ENCODE results near the gene ENTHD1. TPM values are rescaled to one million over a fixed set of nuclear protein-coding genes. Genes with fewer than 3 reads are reported as not detected.

ENTHD1 gene
- total RNA-seq, 2 donors from 2014 or later = not detected

DNA sequence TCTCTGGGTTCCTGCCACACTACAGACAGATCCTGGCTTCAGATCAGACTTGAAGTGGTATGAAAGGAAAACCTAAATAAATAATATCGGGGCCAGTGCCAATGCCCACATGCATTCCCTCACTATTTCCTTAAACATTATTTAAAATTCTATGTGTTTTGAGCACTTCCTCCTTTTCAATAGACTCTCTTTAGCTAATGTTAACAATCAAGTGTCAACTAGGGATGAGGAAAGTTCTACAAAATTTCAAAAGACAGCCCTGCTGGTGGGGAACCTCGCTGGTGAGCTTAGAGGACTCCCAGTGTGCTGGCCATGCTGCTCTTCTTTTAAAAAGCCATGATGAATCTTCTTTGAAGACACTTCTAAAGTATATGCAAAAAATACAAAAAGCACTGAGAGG, 87.5 kb downstream of the ENTHD1 start:
- H3K9me3 Mint-ChIP-seq = no peaks in the 10 kb centered on the region
- Histone ChIP-seq H3K27me3 (ENCODE audit: control insufficient read depth, insufficient read depth, low read length, poor library complexity, severe bottlenecking) (peaks cover 88% of the 10 kb centered on the region), H3K36me3 (ENCODE audit: control insufficient read depth, insufficient read depth, low read length) (no peaks in the 10 kb centered on the region), H3K9me3 (ENCODE audit: control insufficient read depth, low read length) (no peaks in the 10 kb centered on the region), H3K27ac (ENCODE audit: low read depth, low read length) (no peak overlapping the region), H3K9ac (ENCODE audit: extremely low read depth, low read length, poor library complexity, severe bottlenecking) (no peak overlapping the region), H3K4me3 (ENCODE audit: low read length) (no peak overlapping the region), H3K4me1 (ENCODE audit: control insufficient read depth, insufficient read depth, low read length) (peaks cover 3% of the 10 kb centered on the region)
- WGBS, 2 experiments (ENCODE audit: insufficient coverage in 1 of 2, insufficient read length in 1 of 2) = 73% methylated on average over 1 of the region's 2 CpGs; no CpG with 5 or more reads in 1 of the 2 experiments
- peaks cover 4% of the 10 kb centered on the region for H3K4me1 Mint-ChIP-seq
- TF ChIP-seq, protein P1, sequence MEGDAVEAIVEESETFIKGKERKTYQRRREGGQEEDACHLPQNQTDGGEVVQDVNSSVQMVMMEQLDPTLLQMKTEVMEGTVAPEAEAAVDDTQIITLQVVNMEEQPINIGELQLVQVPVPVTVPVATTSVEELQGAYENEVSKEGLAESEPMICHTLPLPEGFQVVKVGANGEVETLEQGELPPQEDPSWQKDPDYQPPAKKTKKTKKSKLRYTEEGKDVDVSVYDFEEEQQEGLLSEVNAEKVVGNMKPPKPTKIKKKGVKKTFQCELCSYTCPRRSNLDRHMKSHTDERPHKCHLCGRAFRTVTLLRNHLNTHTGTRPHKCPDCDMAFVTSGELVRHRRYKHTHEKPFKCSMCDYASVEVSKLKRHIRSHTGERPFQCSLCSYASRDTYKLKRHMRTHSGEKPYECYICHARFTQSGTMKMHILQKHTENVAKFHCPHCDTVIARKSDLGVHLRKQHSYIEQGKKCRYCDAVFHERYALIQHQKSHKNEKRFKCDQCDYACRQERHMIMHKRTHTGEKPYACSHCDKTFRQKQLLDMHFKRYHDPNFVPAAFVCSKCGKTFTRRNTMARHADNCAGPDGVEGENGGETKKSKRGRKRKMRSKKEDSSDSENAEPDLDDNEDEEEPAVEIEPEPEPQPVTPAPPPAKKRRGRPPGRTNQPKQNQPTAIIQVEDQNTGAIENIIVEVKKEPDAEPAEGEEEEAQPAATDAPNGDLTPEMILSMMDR (conservative IDR thresholded peaks at IDR 0.05) = no peak
- no peak overlapping the region for H3K27ac Mint-ChIP-seq
- H3K4me3 Mint-ChIP-seq = no peak overlapping the region
- DNase-seq = no peak
- H3K36me3 Mint-ChIP-seq (ENCODE audit: low read depth) = no peaks in the 10 kb centered on the region
- H3K27me3 Mint-ChIP-seq (ENCODE audit: insufficient read depth) = peaks cover 64% of the 10 kb centered on the region

GRCh38 chr22:39805117-39805516, 88.4 kb downstream of the ENTHD1 start:
- no peak overlapping the region for H3K4me3 Mint-ChIP-seq
- H3K4me3 ChIP-seq (ENCODE audit: low read length) = no peak overlapping the region
- H3K27me3 Mint-ChIP-seq (ENCODE audit: insufficient read depth) = peaks cover 65% of the 10 kb centered on the region
- no peaks in the 10 kb centered on the region for H3K9me3 ChIP-seq (ENCODE audit: control insufficient read depth, low read length)
- no peaks in the 10 kb centered on the region for H3K9me3 Mint-ChIP-seq
- DNase-seq = no peak
- H3K27me3 ChIP-seq (ENCODE audit: control insufficient read depth, insufficient read depth, low read length, poor library complexity, severe bottlenecking) = peaks cover 79% of the 10 kb centered on the region
- TF ChIP-seq, protein P1 (conservative IDR thresholded peaks at IDR 0.05) = no peak
- no peak overlapping the region for H3K9ac ChIP-seq (ENCODE audit: extremely low read depth, low read length, poor library complexity, severe bottlenecking)
- no peak overlapping the region for H3K27ac ChIP-seq (ENCODE audit: low read depth, low read length)
- no peak overlapping the region for H3K27ac Mint-ChIP-seq
- H3K36me3 Mint-ChIP-seq (ENCODE audit: low read depth) = no peaks in the 10 kb centered on the region
- H3K4me1 ChIP-seq (ENCODE audit: control insufficient read depth, insufficient read depth, low read length) = peaks cover 7% of the 10 kb centered on the region
- 94 to 96% methylated on average over 3 to 4 of the region's 5 CpGs for WGBS, 2 experiments (ENCODE audit: insufficient coverage in 1 of 2, insufficient read length in 1 of 2)
- H3K36me3 ChIP-seq (ENCODE audit: control insufficient read depth, insufficient read depth, low read length) = no peaks in the 10 kb centered on the region
- H3K4me1 Mint-ChIP-seq = peaks cover 12% of the 10 kb centered on the region

- no peak for DNase-seq
- no peak overlapping the region for H3K4me3 Mint-ChIP-seq
- peaks cover 69% of the 10 kb centered on the region for H3K27me3 Mint-ChIP-seq (ENCODE audit: insufficient read depth)
- peaks cover 11% of the 10 kb centered on the region for H3K9me3 Mint-ChIP-seq
- no peaks in the 10 kb centered on the region for H3K36me3 Mint-ChIP-seq (ENCODE audit: low read depth)
- Histone ChIP-seq H3K36me3 (ENCODE audit: control insufficient read depth, insufficient read depth, low read length) (no peaks in the 10 kb centered on the region), H3K9ac (ENCODE audit: extremely low read depth, low read length, poor library complexity, severe bottlenecking) (no peak overlapping the region), H3K4me3 (ENCODE audit: low read length) (no peak overlapping the region), H3K27me3 (ENCODE audit: control insufficient read depth, insufficient read depth, low read length, poor library complexity, severe bottlenecking) (peaks cover 77% of the 10 kb centered on the region), H3K4me1 (ENCODE audit: control insufficient read depth, insufficient read depth, low read length) (peaks cover 7% of the 10 kb centered on the region), H3K27ac (ENCODE audit: low read depth, low read length) (no peak overlapping the region), H3K9me3 (ENCODE audit: control insufficient read depth, low read length) (peaks cover 24% of the 10 kb centered on the region)
- H3K4me1 Mint-ChIP-seq = peaks cover 13% of the 10 kb centered on the region
- H3K27ac Mint-ChIP-seq = no peak overlapping the region
- 93 to 96% methylated on average over 4 of the region's 4 CpGs for WGBS, 2 experiments (ENCODE audit: insufficient coverage in 1 of 2, insufficient read length in 1 of 2)
- TF ChIP-seq, protein P1 (conservative IDR thresholded peaks at IDR 0.05) = no peak
Observed at GRCh38 chr22:39802682-39803081, 90.9 kb downstream of the ENTHD1 start.
